ENCODE data around the gene PREP. TPM values are rescaled to one million over a fixed set of nuclear protein-coding genes. Genes with fewer than 3 reads are reported as not detected.

The PREP gene
- total RNA-seq, 1 experiment from 2014 or later, result 12.2 TPM

DNA sequence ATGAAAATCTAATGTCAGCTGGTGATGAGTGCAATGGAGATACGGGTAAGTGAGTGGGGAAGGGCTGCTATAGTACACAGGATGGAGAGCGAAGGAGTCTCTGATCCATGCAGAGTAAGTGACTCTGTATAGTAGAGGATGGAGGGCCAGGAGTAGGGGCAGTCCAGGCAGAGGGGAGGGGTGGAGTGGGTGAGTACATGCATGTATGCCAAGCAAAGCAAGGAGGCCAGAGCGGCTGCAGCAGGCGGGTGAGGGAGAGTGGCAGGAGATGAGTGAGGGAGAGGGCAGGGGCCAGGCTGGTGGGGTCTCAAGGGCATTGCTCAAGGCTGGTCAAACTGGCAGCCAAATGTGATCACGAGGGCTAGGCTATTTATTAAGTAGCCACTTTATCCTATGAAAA, 94.0 kb downstream of the PREP start:
- DNase-seq (ENCODE audit: low spot score), result no peak

DNA sequence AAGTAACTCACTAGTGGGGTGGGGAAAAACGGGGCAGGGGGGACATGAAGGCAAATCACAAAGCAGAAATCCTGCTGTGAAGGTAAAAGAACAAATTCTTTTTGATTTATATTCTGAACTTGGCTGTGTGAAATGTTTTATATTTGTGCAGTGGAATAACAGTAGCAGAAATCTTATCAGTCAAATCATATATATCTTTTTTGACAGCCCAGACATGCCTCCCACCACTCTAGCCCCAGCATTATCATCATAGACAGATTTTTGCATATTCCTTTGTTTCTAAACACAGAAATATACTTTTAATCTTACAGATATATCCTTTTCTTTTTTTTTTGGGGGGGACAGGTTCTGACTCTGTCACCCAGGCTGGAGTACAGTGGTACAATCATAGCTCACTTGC, 97.4 kb downstream of the PREP start:
- DNase-seq (ENCODE audit: low spot score), result no peak

DNA sequence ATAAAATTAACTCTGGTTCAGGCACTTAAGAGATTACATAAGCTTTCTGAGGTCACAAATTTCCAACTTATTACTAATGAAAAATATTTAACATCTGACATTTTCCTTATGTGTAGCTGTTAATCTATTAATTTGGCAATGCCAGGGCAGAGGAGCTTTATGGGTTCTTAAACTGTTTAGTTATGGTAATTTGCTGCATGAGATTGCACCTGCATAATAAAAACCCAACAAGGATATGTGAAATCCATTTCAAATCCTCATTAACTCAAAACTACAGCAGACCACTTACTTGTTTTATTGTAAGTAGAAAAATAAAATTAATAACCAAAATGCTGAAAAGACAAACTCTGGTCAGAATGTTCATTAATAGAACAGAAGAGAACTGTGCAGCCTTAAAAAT, 98.1 kb downstream of the PREP start:
- no peak for DNase-seq (ENCODE audit: low spot score)

DNA sequence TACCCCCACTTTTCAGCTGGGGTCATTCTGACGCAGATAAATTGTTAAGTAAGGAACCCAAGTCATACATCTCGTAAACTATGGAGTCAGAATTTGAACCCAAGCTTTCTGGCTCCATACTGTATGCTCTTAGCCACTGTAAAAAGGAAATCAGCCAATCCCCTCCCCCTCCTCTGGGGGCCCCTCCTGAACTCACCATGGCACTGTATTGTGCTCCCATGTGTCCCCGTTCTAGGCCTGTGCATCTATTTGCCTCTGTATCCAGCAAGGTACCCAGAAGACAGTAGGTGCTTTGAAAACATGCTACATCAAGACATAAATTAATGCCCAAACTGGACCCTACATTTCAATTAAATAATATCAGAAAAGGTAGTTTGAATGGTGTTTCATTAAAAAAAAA, 98.5 kb downstream of the PREP start:
- DNase-seq (ENCODE audit: low spot score), result no peak

DNA sequence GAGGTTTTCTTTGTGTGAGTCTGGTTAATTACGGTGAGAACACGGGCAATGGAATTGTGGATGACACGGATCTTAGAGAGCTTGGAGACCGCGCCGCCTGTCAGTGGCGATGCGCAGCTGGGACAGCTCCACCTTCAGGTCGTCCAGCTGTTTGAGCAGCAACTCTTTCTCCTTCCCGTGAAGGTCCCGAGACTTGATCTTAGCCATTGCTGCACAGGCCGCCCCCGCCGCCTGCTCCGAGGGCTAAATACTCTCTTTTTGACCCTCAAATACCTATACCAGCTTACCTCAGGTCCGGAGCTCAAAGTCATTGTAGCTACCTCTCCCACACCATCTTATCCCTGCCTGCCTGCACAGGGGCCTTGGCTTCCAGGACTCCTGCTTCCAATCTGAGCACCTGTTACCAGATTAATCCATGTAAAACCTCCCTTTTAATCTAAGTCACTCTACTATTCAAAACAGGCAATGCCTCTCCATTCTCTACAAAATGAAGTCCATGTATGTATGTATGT, 100.2 kb downstream of the PREP start:
- DNase-seq (ENCODE audit: low spot score), result no peak

DNA sequence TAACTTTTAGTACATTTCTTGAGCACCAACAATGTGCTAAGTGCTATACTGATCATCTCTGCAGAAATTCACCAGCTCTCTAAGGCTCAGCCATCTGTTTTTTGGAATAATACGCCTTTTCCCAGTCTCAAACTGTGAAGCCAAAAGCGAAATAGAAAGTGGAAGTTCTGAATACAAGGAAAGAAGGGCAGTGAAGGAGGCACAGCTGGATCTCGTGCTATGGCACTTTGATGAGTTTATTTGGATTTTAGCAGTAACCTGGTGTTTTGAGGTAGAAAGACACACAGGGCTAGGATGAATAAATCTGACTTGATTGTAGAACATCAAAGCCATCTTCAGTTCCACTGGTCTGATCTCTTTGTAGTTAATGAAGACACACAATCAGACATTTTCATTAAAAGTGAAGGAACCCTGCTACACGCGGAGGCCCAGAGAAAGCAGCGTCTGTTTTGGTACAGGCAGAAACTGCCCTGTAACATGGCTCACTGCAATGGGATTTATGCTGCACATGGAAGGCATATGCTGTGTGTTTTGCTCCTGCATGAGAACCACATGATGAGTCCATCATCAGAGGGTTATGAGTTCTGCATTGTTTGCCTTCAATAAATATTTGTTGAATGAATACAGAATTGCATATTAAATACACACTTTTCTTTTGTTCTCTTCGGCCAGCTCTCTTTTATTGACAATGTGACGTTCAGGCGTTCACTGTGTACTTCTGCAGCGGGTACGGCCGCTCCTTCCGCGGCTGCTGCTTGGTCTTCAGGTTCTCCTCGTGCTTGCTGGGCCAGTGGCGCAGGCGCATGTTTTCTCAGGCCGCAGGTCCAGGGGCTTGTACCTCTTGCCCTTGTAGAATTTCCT, 100.9 kb downstream of the PREP start:
- DNase-seq (ENCODE audit: low spot score), result no peak

DNA sequence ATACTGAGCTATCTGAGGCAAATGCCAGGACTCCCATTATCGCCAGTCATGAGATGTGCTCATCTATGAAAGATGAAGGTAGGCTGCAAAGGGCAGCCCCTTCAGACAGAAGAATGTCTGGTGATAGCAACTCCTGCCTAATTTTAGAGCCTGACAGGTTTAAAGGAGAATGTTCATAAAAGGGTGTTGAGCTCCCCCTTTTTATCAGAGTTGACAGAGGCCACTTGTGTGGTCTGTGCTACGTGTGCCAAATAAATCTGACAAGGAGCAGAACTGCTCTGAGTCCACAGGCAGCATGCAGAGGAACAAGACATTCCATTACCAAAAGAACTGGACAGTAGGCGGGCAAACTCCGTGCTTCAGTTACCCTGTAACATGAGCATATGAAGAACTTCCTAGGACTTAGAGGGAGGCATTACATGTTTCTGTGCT, 101.8 kb downstream of the PREP start:
- DNase-seq (ENCODE audit: low spot score), result no peak

DNA sequence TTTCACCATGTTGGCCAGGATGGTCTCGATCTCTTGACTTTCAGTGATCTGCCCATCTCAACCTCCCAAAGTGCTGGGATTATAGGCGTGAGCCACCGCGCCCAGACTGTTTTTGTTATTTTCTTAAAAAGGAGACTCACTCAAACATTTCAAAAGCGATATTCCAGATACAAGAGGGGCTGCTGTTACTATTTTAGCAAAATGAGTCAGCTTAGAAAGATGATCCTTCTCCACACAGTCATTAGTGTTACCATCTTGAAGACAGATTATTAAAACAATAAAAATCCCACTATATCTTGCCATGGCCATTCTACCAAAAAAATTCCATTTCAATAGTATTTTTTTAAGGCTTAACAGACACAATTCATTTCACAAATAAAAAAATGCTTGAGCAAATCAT, 102.8 kb downstream of the PREP start:
- no peak for DNase-seq (ENCODE audit: low spot score)

DNA sequence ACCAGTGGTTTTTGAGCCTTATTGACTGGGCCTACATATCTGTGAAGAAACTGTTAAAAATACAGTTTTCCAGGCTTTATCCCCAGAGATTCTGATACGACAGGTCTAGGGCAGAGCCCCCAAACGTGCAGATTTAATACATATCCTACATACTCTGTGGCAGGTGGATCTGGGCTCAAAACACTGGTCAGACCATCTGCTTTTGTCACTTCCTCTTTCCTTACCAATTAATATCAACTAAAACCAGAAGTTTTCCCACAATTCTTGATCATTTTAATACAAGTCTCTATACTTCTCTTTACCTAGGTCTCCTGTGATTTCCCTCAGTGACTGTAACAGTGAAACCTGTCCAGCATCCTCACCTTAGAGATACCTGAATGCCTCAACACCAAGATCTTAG, 108.8 kb downstream of the PREP start:
- no peak for DNase-seq (ENCODE audit: low spot score)

DNA sequence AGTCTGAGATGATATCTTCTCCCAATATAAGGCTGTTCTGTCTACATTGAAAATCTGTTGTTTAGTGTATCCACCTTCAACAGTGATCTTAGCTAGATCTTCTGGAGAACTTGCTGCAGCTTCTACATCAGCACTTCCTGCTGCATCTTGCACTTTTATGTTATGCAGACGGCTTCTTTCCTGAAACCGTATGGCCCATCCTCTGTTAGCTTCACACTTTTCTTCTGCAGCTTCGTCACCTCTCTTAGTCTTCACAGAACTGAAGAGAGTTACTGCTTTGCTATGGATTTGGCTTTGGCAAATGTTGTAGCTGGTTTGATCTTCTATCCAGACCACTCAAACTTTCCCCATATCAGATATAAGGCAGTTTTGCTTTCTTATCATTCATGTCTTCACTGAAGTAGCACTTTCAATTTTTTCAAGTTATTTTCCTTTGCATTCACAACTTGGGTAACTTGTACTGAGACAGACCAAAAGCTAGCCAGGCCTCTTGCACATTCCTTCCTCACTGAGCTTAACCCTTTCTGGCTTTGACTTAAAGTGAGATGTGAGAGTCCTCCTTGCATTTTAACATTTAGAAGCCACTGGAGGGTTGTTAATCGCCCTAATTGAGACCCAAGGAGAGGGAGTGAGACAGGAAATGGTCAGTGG, 110.1 kb downstream of the PREP start:
- no peak for DNase-seq (ENCODE audit: low spot score)

DNA sequence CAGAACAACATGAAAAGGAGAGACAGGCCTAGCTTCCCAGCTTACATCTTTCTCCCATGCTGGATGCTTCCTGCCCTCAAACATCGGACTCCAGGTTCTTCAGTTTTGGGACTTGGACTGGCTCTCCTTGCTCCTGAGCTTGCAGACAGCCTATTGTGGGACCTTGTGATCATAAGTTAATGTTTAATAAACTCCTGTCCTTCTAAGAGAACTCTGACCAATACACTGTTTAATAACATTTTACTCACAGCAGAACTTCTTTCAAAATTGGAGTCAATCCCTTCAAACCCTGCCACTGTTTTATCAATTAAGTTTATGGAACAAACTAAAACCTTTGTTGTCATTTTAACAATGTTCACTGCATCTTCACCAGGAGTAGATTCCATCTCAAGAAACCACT, 111.4 kb downstream of the PREP start:
- DNase-seq (ENCODE audit: low spot score), result no peak

DNA sequence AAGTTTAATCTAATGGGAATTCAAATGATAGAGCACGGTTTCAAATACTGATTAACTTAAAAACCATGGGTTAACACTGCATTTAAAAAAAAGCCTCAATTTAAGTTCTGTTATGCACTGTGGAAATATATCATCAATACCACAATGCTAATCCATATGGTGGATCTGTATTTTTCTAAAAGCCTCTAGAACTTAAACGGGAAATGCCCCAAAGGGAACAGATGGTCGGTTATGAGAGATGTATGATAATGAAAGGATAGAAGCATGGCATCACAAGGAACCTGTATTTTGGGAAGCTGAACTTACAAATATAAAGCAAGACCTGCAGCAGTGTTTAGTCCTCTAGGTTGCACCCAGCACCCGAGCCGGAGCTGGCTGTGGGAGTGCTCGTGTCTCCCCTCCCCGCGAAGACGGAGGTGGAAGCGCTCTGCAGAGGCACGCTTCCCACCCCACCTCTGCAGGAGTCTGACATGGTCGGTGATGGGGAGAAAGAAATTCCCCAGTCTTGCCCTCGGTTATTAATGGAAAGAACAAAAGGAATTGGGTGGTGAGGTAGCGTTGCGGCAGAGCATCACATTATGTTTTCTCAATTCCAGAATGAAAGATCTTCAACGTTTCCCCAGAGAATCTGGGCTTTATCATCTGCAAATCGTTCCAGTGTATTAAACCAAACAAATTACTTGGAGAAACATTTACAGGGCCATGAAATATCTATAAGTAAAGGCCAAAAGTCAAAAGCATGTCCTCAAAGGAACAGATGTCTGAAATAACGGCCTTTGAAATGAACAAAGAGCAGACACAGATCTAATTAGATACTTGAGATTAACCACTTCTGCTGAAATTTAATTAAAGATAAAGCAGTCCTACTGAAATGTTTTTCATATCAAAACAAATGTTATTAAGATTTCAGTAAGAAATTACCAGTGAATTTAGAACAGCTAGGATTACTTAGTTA, 120.0 kb downstream of the PREP start:
- no peak for DNase-seq (ENCODE audit: low spot score)

DNA sequence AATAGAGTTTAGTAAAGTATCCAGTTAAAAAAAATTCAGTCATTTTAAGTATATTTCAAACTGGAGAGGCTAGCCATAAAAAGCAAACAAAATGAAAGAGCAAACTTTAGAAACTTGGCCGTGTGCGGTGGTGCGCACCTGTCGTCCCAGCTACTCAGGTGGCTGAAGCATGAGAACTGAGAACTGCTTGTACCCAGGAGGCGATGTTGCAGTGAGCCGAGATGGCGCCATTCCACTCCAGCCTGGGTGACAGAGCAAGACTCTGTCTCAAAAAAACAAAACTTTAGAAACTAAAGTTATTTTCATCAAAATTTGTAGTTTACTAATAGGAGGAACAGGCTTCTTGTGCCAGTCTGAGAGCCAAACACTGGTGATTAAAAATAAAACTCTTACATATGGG, 122.8 kb downstream of the PREP start:
- DNase-seq (ENCODE audit: low spot score), result no peak

DNA sequence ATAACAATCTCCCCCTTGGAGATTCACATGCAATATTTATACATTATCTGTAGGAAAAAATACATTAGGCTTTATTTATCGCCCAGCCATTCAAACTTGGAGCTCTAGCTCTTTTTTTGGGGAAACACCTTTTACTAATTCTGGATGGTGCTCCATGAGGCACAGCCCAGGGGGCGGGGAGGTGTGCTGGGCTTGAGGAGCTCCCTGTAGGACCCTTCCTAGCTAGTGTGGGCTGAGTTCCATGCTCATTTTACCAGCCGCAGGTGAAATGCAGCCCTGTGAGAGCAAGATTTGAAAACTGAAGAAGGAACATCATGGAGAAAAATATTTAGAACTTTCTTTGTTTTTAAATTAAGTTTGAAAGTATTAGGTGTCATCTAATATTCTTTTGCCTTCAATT, 123.4 kb downstream of the PREP start:
- no peak for DNase-seq (ENCODE audit: low spot score)

DNA sequence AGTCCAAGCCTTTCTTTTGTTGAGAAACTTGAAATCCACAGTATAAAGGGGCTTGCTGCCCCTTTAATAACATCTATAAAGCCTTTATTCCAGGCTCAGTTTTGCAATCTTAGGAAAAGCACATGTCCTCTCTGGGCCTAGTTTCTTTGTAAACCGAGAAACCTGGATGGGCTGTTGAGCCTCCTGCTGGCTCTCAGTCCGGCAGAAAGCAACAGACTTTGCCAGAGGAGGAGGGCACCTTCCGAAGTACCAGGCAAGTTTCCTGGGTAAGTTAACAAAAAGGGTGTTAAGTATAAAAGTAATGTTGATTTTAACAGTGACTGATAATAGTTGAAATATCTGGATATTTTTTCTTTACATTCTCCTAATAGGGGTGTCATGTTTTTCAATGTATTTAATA, 124.1 kb downstream of the PREP start:
- no peak for DNase-seq (ENCODE audit: low spot score)

DNA sequence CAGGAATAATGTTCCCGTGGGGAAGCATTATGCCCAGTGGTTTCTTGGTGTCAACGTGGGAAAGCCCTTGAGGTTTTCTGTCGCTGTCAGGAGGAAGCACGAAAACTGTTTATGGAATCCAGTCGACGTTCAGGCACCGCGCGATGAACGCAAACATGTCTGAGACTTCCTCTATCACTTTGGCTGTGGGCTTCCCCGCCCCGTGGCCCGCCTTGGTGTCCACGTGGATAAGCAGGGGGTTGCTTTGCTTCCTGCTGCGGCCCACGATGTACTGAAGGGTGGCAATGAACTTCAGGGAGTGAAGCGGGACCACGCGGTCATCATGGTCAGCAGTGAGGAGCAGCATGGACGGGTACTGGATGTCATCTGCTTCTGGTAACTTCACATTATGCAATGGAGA, 124.8 kb downstream of the PREP start:
- DNase-seq (ENCODE audit: low spot score), result no peak

DNA sequence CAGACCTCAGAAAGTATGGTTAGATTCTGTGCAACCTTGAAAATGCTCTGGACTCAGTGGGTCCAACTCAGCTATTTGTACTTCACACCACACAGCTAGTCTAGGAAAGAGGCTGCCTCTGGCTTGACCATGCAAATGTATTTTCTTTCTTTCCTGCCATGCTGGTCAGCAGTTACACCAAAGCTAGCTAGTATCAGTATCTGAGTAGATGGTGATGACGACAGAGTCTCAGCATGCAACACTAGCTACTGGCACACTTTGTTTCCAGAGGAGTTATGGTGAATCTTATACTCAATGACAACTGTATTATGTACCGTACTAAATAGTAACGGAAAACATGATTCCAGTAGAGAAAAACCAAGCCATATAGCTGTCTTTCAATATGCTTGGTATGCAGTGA, 126.5 kb downstream of the PREP start:
- no peak for DNase-seq (ENCODE audit: low spot score)

DNA sequence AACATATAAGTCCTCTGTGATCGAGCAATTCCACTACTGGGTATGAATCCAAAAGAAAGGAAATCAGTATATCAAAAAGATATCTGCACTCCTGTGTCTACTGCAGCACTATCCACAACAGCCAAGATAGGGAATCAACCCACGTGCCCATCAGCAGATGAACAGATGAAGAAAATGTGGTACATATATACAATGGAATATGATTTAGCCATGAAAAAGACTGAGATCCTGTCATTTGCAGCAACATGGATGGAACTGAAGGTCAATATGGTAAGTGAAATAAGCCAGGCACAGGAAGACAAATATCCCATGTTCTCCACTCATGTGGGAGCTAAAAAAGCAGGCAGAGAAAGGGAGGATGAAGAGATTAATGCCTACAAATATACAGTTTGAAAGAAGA, 127.3 kb downstream of the PREP start:
- DNase-seq (ENCODE audit: low spot score), result no peak

DNA sequence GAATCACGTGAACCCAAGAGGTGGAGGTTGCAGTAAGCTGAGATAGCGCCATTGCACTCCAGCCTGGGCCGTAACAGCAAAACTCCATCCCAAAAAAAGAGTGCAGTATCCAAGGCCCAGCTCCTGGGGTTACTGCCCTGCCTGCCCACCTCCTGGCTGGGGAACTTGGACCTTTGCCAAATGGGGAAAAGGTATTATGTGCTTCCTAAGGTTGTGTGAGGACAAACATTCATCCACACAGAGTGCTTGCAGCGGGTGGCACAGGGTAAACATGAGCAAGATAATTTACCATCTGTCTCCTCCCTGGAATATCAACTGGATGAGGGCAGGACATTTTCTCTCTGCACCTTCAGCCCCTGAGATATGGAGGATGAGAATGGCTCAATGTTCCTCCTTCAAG, 128.2 kb downstream of the PREP start:
- DNase-seq (ENCODE audit: low spot score), result no peak

DNA sequence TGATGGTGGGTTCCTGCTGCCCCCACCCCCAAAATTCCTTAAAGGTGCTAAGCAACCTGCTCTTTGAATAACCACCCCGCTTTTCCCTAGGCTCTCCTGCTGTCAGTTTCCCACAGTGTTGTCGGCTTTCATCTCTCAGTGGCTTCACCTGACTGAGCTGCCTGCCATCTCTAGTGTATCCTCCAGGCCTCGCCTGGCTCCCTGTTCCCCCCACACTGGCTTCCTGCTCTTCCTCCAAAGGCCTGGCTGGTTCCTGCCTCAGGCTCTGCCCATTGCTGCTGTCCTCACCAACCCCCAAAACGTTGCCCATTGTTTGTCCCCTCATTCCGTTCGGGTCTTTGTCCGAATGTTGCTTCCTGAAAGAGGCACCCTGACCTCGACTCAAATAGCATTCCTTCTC, 129.3 kb downstream of the PREP start:
- DNase-seq (ENCODE audit: low spot score), result no peak

DNA sequence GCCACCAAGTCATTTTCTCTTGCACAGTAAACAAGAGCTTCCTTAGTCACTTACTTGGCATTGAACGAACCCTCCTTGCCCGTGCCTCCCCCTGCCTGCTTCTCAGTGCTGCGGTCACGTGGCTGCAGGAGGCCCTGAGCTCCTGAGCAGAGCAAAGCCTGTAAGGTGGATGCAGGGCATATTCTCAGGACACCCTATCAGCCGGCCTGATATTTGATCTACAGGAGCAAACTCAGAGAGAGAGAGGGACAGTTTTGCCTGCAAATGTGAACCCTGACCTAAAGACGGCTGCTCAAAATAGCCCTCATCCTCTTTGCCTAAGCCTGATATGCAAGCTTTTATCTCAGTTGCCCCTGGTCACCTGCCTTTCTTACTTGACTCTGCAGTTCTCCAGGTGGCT, 130.1 kb downstream of the PREP start:
- peak; percentile 6 for DNase-seq (ENCODE audit: low spot score)

DNA sequence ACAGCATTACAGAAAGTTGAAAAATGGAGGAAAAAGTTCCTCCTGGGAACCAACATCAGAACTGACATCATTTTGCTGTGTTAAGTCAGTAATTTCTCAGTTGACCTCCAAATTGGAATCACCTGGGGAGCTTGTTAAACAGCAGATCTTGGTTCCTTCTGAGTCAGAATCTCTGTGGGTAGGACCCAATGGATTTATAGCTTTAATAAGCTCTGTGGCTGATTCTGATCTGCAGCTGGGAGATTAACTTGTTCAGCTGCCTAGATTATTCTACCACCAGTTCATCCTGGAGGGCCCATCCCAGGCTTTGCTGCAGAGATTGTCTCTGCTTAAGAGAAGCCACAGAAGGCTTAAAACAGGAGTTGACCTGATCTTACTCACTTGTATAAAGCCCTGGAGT, 132.4 kb downstream of the PREP start:
- DNase-seq (ENCODE audit: low spot score), result no peak

All from H4 (cell line).